Left cardiac atrium (tissue), 4 donors: ENCODE data around the gene PAK6. TPM values are rescaled to one million over a fixed set of nuclear protein-coding genes. Genes with fewer than 3 reads are reported as not detected.

Experiments
- ATAC-seq, 2 donors: fragments of 200-7000 bp; cut with Tn5 transposase; one replicate each; pipeline ENCODE4 v1.9.1; 2020; ENCODE audit warnings: mild to moderate bottlenecking in 2 of 2, moderate library complexity in 2 of 2
- DNase-seq: peaks from one replicate; pipeline ENCODE4 v3.0.0-alpha.2; 2020
- intact Hi-C, 2 donors: fragments of 100-400 bp; cut with DNase I; formaldehyde crosslinking; loops; one replicate each; pipeline versions ENCODE4 v1.14.1 to v1.15.1; 2022 to 2023
- total RNA-seq, 2 donors: library from RNA; stranded (reverse); fragmentation: NEBNext Ultra II Directional; extraction: Animal tissue kit (Norgen Biotek cat#: 25700); gene quantifications; one replicate each; pipeline ENCODE4 v1.2.1, GENCODE V29; 2021
- donor health status: DM: no; HTN: yes; CAD: no.
- donor health status: DM: no; HTN: yes; CAD: no; lungs with severe emphysema.
- donor health status: DM: yes; HTN: yes; CAD: no.
- donor health status: Dilated cardiomyopathy.

PAK6 gene
- total RNA-seq, 2 donors from 2014 or later = 6.8 to 10.1 TPM

- intact Hi-C loops = no loop called here
- DNase-seq = no peak
- no peak for ATAC-seq
Observed at GRCh38 chr15:40297356-40297755, 58.5 kb downstream of the PAK6 start.

- intact Hi-C loops = no loop called here
- DNase-seq (no peak), ATAC-seq (no peak)
Observed at GRCh38 chr15:40298216-40298935, 59.5 kb downstream of the PAK6 start.

GRCh38 chr15:40300367-40300766 lies 61.5 kb downstream of the PAK6 start:
- intact Hi-C loops = no loop called here
- DNase-seq (no peak), ATAC-seq (no peak)

- DNase-seq = no peak
- intact Hi-C loops = no loop called here
- no peak for ATAC-seq
Observed at GRCh38 chr15:40300771-40301170, 61.9 kb downstream of the PAK6 start.

DNA sequence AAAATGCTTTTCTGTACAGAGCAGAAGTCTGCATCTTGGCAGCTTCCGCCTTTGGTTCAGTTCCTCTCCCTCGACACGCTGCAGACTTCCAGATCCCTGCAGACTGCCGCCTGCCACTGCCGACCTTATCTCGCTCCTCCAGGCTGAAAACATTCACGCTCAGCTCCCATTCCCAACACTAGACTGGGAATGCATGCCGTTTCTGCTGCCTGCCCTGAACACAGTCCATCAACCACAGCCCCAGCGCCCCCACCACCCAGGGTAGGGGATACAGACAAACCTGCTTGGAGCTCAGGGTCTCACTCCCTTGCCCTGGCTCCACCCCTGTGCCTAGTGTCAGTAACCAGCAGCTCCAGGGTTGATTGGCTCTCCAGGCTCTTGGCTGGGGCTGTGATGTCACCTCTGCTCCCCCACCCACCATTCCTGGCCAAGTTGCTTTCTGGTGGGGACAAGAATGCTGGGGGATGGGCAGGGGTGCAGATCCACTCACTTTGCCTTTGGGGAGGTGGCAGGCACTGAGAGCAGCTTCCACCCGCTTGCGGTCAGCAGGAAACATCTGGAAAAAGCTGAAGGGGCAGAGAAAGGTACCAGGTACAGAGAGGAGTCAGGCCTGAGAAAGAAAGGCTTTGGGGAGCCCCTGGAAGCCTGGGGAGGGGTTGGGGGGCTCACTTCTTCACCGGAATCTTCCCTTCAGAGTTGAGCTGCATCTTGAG lies 62.8 kb downstream of the PAK6 start:
- ATAC-seq = peak; percentile 32 to 65
- intact Hi-C loops = no loop called here

DNA sequence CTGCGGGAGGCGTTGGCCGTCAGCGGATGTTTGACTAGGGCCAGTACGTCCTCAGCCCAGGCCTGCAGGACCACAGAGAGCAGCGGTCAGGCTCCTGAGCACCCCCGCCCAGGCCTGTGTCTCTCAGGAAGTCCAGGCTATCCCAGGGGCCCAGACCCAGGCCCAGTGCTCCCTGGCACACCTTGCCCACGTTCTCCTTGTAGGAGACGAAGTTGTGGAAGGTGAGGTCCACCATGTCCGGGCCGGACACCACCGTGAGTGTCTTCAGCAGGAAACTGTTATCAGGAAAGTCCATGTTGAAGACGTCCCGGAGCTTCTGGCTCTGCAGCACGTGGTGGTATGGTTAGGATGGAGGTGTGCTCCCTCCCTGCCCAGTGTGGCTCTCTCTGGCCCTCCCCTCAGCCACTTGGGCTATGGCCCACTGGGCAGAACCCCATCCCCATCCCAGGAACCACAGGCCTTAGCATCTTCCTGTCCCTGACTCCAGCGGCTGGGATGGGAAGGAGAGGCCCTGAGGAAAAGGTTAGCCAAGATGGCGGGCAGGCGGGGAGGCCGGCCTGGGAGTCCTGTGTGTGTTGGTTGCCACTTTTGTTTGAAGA lies 63.5 kb downstream of the PAK6 start:
- no peak for ATAC-seq
- peak; percentile 19 for DNase-seq
- intact Hi-C loops = no loop called here

More for the DNA sequence above, 62.8 kb downstream of the PAK6 start:
- no peak for DNase-seq

DNA sequence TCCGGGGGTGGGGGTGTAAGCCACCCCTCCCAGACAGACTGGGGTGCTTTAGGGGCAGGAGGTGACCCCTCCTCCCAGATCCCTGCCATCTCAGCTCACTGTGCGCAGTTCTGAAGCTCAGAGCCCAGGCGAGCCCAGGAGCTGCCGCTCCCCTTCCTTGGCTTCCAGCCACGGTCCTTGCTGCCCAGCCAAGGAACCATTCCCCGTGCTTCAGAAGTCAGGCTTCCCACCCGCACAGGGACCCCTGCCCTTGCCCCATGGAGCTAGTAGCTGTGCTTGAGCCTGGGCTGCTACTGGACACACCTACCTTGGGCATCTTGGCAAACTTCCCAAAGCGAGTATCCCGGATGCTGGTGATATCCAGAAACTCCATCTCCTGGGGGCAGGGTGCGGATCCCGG lies 64.1 kb downstream of the PAK6 start:
- DNase-seq = peak; percentile 31
- ATAC-seq = no peak
- intact Hi-C loops = no loop called here

- no peak for ATAC-seq
- peak; percentile 2 for DNase-seq
- intact Hi-C loops = no loop called here
Observed at GRCh38 chr15:40303576-40303975, 64.7 kb downstream of the PAK6 start.

DNA sequence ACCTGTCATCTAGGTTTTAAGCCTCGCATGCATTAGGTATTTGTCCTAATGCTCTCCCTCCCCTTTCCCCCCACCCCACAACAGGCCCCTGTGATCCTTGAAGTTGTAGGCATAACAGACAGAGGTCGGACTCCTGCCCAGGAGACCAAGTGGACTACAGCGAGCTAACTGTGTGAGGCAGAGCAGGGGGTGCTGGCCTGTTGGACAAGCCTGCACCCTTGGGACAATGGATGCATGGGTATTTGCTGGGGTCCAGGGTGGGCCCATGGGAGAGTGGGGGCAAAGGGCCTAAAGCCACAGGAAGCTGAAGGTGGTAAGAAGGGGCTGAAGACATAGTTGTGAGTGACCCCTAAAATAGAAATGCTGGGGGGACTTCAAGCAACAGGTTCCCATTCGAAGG lies 66.4 kb downstream of the PAK6 start:
- DNase-seq (peak; percentile 1), ATAC-seq (no peak)
- intact Hi-C loops = no loop called here

GRCh38 chr15:40306371-40306770 lies 67.5 kb downstream of the PAK6 start:
- DNase-seq (peak; percentile 8), ATAC-seq (peak in 1 of 2 donors; percentile 9)
- intact Hi-C loops = no loop called here

DNA sequence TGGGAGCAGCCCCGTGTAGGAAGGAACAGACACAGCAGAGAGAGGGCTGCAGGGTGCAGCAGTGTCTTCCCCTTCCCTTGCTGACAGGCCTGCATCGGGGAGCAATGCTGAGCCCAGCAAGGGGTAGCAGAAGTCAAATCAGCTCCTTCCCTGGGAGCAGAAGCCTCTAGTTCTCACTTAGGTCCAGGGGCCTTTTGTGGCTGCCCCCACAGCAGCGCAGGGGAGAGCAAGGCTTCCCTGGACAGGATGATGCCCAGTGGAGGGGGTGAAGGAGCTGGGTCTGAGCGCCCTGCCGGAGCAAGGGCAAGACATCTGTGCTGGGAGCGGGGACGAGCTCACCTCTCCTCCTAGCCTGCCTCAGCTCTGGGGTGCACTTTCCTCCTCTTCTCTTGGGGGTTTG lies 68.0 kb downstream of the PAK6 start:
- intact Hi-C loops = no loop called here
- peak; percentile 12 for DNase-seq
- no peak for ATAC-seq

- intact Hi-C loops = no loop called here
- ATAC-seq = peak; percentile 48 to 67
- DNase-seq = peak; percentile 47
Observed at GRCh38 chr15:40307421-40308211, 68.8 kb downstream of the PAK6 start, which contains the start of gene PLCB2. Gene PLCB2, minus strand, starts transcription at chr15:40307935. Its CDS starts 263 bp downstream, at chr15:40307672.

- DNase-seq (peak; percentile 3), ATAC-seq (no peak)
- intact Hi-C loops = no loop called here
Observed at GRCh38 chr15:40309344-40309862, 70.5 kb downstream of the PAK6 start.

- intact Hi-C loops = loop anchor here in 1 of 2 donors (2.0 kb wide), 1 partner anchor 31 kb away; no protein-coding TSS in a partner anchor
- peak; percentile 51 to 66 for ATAC-seq
- peak; percentile 62 for DNase-seq
Observed at GRCh38 chr15:40310001-40310959, 71.4 kb downstream of the PAK6 start.

DNA sequence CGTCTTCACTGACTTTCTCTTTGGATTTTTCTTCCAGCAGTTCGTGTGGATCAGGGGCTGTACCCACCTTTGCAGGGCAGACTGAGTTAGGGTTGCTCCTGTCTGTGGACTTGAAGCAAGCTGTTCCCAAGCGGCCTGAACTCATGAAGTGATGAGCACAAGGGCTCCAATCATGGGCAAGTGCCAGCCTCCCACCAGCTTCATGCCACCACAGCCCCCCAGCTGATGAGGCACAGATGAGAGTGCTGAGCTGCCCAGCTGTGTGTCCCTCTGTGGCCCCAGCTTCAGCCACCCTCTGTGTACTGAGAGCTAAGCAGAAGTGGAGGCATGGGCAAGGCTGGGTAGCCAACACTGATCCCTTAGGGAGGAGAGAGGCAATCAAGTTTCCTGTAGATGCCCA lies 72.1 kb downstream of the PAK6 start:
- ATAC-seq (no peak), DNase-seq (peak; percentile 8)
- intact Hi-C loops = loop anchor here in 1 of 2 donors (2.0 kb wide), 1 partner anchor 32 kb away; no protein-coding TSS in a partner anchor

DNA sequence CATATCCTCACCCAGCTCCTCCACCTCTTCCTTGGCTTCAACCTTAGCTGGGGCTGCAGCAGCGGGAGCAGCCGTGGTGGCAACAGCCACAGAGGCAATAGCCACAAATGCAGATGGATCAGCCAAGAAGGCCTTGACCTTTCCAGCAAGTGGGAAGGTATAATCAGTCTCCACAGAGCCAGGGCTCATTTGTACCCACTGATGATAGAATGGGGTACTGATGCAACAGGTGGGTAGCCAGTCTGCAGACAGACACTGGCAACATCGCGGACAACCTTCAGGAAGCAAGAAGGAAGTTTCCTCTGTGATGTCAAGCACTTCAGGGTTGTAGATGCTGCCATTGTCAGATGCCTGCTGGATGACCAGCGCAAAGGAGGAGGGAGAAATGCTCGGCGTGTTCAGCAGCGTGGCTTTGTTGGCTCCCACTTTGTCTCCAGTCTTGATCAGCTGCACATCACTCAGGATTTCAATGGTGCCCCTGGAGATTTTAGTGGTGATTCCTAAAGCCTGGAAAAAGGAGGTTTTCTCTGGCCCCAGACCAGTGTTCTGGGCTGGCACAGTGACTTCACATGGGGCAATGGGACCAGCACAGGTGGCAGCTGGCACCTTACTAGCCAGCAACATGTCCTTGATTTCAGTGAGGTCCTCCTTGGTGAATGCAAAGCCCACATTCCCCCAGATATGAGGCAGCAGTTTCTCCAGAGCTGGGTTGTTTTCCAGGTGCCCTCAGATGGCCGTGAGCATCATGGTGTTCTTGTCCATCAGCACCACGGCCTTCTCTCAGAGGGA lies 73.7 kb downstream of the PAK6 start:
- DNase-seq (peak; percentile 14), ATAC-seq (no peak)
- intact Hi-C loops = no loop called here
